ENCODE measurements around the gene EXOC6B.

- no peak for TF ChIP-seq POLR2A (IDR thresholded peaks at IDR 0.05)
- no peak for TF ChIP-seq CTCF (IDR thresholded peaks at IDR 0.05)
Observed at GRCh38 chr2:72607189-72607588, 218.6 kb downstream of the EXOC6B start.
